ENCODE data around the gene CTCFL.

DNA sequence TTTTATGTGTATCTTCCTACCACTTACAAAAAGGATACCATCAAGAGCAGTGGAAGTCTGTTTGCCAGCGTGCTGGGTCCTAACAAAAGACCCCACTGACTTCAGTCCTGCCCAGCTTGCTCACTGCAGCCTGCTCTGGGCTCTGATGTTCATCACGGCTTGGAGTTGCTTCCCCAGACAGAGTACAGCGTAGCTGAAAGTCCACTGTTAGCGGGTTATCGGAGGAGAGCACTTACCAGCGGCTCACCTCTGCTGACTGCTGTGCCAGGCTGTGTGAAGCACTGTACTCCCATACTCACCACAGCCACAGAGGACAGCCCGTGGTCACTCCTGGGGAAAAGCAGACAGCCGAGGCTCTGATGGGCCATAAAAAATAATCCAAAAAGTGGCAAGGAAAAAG lies 40.2 kb downstream of the CTCFL start:
- no peak for TF ChIP-seq CTCF (IDR thresholded peaks at IDR 0.05)
- no peak for TF ChIP-seq EP300 (IDR thresholded peaks at IDR 0.05)
